Measurements from ENCODE around the gene CTNNAL1. TPM values are rescaled to one million over a fixed set of nuclear protein-coding genes. Genes with fewer than 3 reads are reported as not detected.
A peak's percentile ranks its signal among the peaks of the same experiment; 100 is the strongest.

Gene CTNNAL1
- total RNA-seq, 1 donor from 2014 or later: 35.2 TPM

DNA sequence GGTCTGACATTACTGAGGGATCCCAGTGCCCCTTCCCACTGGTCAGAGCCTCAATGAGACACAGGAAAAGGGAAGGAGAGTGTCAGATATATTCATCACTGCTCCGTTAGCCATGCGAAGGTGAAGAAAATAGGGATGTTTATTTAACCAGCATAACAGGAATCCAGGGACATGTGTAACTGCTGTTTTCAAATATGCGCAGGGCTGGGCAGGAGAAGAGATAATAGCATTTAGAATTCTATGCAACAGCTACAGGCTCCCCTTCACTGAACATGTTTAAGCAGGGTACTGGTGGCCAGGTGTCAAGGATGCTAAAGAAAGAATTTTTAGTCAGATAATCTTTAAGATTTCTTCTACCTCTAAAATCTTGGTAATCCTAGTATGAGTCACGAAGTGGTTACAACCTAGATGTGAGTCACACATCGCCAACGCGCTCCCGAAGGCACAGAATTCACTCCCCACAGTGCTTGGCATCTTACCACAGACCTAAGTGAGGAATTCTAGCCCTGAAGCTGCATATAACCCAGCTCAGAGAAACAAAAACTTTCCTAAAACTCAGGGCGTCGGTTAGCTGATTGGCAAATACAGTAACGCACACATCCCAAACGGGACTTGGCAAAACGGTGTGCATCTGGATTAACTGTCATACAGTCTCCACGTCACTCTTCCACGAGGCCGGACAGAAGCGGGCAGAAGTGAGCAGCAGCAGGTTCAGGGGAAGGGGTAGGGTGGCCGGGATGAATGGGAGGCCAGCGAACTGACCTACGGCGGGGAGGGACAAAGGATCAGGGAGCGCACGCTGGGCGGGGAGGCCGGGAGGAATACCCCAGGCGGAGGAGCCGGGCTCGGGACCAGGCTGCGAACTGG lies 1.1 kb downstream of the CTNNAL1 start:
- ATAC-seq (peak; percentile 56 to 72), DNase-seq (peak; percentile 61)
- Histone ChIP-seq H3K36me3 (no peaks in the 10 kb centered on the region), H3K27ac (peak overlapping the region; percentile 87), H3K4me1 (peaks cover 46% of the 10 kb centered on the region), H3K9me3 (no peaks in the 10 kb centered on the region), H3K4me3 (peak overlapping the region; percentile 87), H3K27me3 (ENCODE audit: low read depth) (no peaks in the 10 kb centered on the region)
- intact Hi-C loops (cut with DNase I): no loop called here
- TF ChIP-seq, protein P1, sequence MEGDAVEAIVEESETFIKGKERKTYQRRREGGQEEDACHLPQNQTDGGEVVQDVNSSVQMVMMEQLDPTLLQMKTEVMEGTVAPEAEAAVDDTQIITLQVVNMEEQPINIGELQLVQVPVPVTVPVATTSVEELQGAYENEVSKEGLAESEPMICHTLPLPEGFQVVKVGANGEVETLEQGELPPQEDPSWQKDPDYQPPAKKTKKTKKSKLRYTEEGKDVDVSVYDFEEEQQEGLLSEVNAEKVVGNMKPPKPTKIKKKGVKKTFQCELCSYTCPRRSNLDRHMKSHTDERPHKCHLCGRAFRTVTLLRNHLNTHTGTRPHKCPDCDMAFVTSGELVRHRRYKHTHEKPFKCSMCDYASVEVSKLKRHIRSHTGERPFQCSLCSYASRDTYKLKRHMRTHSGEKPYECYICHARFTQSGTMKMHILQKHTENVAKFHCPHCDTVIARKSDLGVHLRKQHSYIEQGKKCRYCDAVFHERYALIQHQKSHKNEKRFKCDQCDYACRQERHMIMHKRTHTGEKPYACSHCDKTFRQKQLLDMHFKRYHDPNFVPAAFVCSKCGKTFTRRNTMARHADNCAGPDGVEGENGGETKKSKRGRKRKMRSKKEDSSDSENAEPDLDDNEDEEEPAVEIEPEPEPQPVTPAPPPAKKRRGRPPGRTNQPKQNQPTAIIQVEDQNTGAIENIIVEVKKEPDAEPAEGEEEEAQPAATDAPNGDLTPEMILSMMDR (IDR thresholded peaks at IDR 0.05): no peak

DNA sequence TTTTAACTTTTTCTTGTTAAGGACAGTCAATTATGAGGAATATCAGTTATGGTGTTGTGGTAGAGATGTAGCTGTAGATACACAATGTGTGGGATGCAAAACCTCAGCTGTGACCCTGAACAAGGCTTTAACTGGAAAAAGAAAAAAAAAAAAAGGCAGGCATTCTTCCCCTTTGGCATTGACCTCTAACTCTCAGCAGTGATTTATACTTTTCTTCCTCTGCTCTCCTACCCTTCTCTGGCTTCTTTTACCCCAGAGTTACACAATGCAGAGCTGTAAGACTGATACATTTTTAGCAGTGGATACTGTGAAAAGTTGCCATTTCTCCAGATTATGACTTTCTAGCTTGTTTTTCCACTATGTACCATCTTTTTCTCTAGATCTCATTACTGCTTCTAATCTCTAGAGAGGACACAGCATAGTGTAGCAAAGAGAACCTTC lies 2.0 kb downstream of the CTNNAL1 start:
- TF ChIP-seq, protein P1 (IDR thresholded peaks at IDR 0.05): no peak
- no peaks in the 10 kb centered on the region for H3K9me3 ChIP-seq
- H3K27ac ChIP-seq: peak overlapping the region; percentile 7
- DNase-seq (no peak), ATAC-seq (no peak)
- peak overlapping the region; percentile 87 for H3K4me3 ChIP-seq
- no peaks in the 10 kb centered on the region for H3K36me3 ChIP-seq
- peaks cover 38% of the 10 kb centered on the region for H3K4me1 ChIP-seq
- intact Hi-C loops (cut with DNase I): no loop called here
- no peaks in the 10 kb centered on the region for H3K27me3 ChIP-seq (ENCODE audit: low read depth)

DNA sequence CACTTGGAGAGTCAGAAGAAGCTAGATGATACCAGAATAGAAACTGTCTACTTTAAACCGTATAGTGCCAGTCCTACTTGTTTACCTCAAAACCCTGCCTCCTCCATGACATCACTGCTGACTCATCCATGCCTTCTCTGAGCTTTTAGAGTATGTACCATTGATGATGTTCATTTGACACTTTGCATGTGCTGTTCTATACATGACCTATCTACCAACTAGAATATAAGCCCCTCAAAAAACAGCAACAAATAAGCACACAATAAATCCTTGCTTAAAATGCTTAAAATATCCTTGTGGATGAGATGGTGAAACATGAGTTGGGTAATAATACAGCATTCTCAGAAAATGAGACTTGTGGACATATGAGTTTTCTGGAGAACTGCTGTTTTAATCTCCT lies 2.6 kb downstream of the CTNNAL1 start:
- Histone ChIP-seq H3K27me3 (ENCODE audit: low read depth) (no peaks in the 10 kb centered on the region), H3K36me3 (no peaks in the 10 kb centered on the region), H3K9me3 (no peaks in the 10 kb centered on the region), H3K4me3 (peak overlapping the region; percentile 87), H3K4me1 (peaks cover 38% of the 10 kb centered on the region), H3K27ac (peak overlapping the region; percentile 7)
- intact Hi-C loops (cut with DNase I): no loop called here
- ATAC-seq (no peak), DNase-seq (no peak)
- TF ChIP-seq, protein P1 (IDR thresholded peaks at IDR 0.05): no peak

DNA sequence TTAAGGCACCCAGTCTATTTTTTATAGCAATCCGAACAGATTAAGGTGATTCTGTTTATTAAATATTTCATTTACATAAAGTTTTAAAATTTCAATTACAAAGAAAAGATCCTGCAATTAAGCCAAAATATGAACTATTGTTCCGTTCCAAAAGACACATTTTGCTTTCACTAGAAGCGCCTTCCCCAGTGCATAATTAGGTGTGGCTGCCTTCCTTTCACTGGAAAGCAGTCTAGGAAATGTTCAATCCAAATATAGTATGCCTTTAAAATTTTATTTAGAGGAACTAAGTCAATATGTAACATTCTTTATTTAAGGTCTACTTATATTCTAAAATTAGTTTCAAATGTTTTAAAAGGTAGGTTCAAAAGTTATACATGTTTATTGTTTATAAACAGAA lies 7.6 kb downstream of the CTNNAL1 start:
- intact Hi-C loops (cut with DNase I): no loop called here
- DNase-seq: no peak
- ATAC-seq: no peak
- Histone ChIP-seq H3K27me3 (ENCODE audit: low read depth) (no peaks in the 10 kb centered on the region), H3K27ac (no peak overlapping the region), H3K9me3 (peaks cover 9% of the 10 kb centered on the region), H3K4me1 (peaks cover 3% of the 10 kb centered on the region), H3K36me3 (no peaks in the 10 kb centered on the region), H3K4me3 (no peak overlapping the region)
- TF ChIP-seq, protein P1 (IDR thresholded peaks at IDR 0.05): no peak

DNA sequence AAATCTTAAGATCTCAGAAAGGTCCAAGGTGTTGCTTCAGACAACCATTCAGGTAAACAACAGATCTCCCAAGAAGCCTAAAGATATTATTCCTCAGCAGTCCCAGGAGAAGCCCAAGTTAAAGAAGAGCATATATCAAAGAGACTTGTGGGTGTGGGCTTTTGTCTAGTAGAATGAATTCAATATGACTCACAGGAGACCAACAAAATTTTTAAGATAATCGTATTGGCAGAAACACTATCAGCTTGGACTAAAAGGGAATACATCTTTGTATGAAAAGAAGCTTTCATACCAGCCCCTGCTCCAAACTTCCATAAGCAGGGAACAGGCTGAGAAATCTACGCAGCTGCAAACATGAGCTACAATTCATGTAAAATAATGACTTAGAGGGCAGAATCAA lies 10.2 kb downstream of the CTNNAL1 start:
- no peak for DNase-seq
- ATAC-seq: no peak
- TF ChIP-seq, protein P1 (IDR thresholded peaks at IDR 0.05): no peak
- no peaks in the 10 kb centered on the region for H3K4me1 ChIP-seq
- no peak overlapping the region for H3K4me3 ChIP-seq
- no peak overlapping the region for H3K27ac ChIP-seq
- H3K27me3 ChIP-seq (ENCODE audit: low read depth): no peaks in the 10 kb centered on the region
- intact Hi-C loops (cut with DNase I): no loop called here
- no peaks in the 10 kb centered on the region for H3K36me3 ChIP-seq
- peaks cover 9% of the 10 kb centered on the region for H3K9me3 ChIP-seq

Data from lower lobe of right lung (tissue), 2 donors.